ENCODE results near the gene CMTM5. TPM values are rescaled to one million over a fixed set of nuclear protein-coding genes. Genes with fewer than 3 reads are reported as not detected.

CMTM5 gene
- total RNA-seq, 1 experiment from 2014 or later: not detected

DNA sequence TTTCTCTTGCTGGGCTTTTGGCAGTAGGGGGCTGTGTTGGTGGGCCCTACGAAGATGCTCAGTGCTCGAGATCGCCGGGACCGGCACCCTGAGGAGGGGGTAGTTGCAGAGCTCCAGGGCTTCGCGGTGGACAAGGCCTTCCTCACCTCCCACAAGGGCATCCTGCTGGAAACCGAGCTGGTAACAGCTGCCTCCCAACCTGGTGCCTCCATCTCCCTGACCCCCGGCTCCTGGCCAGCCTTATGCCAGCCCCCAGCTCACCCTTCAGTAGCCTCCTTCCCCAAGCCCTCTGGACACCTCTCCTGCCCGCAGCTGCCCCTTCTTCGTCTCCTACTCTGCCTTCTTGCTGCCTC, 328 bp downstream of the CMTM5 start:
- no TSS peak for BruUV-seq (replicated peaks)
- ATAC-seq (no peak), DNase-seq (ENCODE audit: low read depth, low spot score) (no peak)
- Histone ChIP-seq H3K36me3 (ENCODE audit: control insufficient read depth, insufficient read depth, low read length) (no peaks in the 10 kb centered on the region), H3K9me3 (ENCODE audit: control insufficient read depth, insufficient read depth, low read depth, low read length) (no peaks in the 10 kb centered on the region), H3K4me3 (ENCODE audit: low read depth in 2 of 2, low read length in 2 of 2) (no peak overlapping the region), H3K4me1 (ENCODE audit: control insufficient read depth, insufficient read depth, low read length) (no peaks in the 10 kb centered on the region), H3K27ac (ENCODE audit: low read length) (no peak overlapping the region), H3K27me3 (ENCODE audit: control insufficient read depth, insufficient read depth, low read length) (no peaks in the 10 kb centered on the region)
- CTCF ChIA-PET: interaction anchor here (0.6 to 0.9 kb wide), 2 partner anchors 52 to 100 kb away, joined by 5 to 8 read pairs; no protein-coding TSS in a partner anchor
- in situ Hi-C loops (cut with HindIII; ENCODE audit: low pct_unique_long_range_greater_than_20kb, low sequenced_read_pairs): no loop called here
- POLR2A ChIA-PET: no interaction called here
- intact Hi-C loops (cut with micrococcal nuclease; ENCODE audit: unreplicated experiment): no loop called here
- no peak for TF ChIP-seq TCF7L2 (IDR thresholded peaks at IDR 0.05; ENCODE audit: low read depth, low read length)
- TF ChIP-seq, protein P1, sequence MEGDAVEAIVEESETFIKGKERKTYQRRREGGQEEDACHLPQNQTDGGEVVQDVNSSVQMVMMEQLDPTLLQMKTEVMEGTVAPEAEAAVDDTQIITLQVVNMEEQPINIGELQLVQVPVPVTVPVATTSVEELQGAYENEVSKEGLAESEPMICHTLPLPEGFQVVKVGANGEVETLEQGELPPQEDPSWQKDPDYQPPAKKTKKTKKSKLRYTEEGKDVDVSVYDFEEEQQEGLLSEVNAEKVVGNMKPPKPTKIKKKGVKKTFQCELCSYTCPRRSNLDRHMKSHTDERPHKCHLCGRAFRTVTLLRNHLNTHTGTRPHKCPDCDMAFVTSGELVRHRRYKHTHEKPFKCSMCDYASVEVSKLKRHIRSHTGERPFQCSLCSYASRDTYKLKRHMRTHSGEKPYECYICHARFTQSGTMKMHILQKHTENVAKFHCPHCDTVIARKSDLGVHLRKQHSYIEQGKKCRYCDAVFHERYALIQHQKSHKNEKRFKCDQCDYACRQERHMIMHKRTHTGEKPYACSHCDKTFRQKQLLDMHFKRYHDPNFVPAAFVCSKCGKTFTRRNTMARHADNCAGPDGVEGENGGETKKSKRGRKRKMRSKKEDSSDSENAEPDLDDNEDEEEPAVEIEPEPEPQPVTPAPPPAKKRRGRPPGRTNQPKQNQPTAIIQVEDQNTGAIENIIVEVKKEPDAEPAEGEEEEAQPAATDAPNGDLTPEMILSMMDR (IDR thresholded peaks at IDR 0.05): no peak
- TF ChIP-seq, protein P2, sequence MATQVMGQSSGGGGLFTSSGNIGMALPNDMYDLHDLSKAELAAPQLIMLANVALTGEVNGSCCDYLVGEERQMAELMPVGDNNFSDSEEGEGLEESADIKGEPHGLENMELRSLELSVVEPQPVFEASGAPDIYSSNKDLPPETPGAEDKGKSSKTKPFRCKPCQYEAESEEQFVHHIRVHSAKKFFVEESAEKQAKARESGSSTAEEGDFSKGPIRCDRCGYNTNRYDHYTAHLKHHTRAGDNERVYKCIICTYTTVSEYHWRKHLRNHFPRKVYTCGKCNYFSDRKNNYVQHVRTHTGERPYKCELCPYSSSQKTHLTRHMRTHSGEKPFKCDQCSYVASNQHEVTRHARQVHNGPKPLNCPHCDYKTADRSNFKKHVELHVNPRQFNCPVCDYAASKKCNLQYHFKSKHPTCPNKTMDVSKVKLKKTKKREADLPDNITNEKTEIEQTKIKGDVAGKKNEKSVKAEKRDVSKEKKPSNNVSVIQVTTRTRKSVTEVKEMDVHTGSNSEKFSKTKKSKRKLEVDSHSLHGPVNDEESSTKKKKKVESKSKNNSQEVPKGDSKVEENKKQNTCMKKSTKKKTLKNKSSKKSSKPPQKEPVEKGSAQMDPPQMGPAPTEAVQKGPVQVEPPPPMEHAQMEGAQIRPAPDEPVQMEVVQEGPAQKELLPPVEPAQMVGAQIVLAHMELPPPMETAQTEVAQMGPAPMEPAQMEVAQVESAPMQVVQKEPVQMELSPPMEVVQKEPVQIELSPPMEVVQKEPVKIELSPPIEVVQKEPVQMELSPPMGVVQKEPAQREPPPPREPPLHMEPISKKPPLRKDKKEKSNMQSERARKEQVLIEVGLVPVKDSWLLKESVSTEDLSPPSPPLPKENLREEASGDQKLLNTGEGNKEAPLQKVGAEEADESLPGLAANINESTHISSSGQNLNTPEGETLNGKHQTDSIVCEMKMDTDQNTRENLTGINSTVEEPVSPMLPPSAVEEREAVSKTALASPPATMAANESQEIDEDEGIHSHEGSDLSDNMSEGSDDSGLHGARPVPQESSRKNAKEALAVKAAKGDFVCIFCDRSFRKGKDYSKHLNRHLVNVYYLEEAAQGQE (IDR thresholded peaks at IDR 0.05; ENCODE audit: insufficient read depth in 1 of 2, low read depth in 2 of 2, low read length in 1 of 2): no peak
- no peak for TF ChIP-seq POLR2AphosphoS5 (IDR thresholded peaks at IDR 0.05; ENCODE audit: low read depth, low read length)
- TF ChIP-seq SIN3A (IDR thresholded peaks at IDR 0.05; ENCODE audit: borderline replicate concordance, insufficient read depth, low read depth, low read length): no peak

DNA sequence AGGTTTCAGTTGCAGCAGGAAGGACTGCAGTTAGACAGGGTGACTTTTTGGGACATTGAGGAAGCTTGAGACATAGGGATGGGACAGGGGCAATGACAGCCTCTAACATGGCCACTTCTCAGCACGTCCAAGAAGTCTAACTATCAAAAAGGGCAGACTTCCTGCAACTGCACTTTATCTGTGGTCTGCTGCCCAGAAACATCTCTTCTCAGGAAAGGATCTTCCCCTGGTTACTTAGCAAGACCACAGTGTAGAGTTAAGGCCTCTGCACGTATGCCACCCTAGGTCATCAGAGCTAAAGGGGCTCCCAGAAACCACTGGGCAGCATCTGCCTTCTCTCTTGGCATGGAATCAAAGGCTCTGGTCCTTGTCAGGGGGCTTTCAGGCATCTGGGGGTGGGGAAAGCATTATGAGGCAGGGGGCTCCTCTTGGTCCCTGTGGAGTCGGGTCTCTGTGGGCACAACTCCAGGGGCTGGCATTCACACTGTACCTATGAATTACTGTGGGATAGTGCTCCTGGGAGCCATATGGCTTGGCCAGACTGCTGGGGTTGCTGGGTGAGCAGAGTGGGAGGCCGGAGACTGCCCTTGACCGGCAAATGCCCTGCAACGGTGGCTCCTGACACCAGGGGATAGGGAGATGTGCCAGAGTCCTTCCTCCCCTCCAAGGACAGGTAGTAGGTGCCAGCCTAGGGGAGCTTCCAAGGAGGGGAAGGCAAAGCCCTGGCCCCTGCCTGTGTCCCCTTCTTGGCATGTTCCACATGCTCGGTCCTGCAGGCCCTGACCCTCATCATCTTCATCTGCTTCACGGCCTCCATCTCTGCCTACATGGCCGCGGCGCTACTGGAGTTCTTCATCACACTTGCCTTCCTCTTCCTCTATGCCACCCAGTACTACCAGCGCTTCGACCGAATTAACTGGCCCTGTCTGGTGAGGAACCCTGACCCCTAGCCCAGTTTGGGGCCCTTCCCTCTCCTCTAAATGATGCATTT, 1.0 kb downstream of the CMTM5 start:
- in situ Hi-C loops (cut with HindIII; ENCODE audit: low pct_unique_long_range_greater_than_20kb, low sequenced_read_pairs) (no loop called here), intact Hi-C loops (cut with micrococcal nuclease; ENCODE audit: unreplicated experiment) (no loop called here)
- Histone ChIP-seq H3K27ac (ENCODE audit: low read length) (no peak overlapping the region), H3K4me3 (ENCODE audit: low read depth in 2 of 2, low read length in 2 of 2) (no peak overlapping the region), H3K27me3 (ENCODE audit: control insufficient read depth, insufficient read depth, low read length) (no peaks in the 10 kb centered on the region), H3K9me3 (ENCODE audit: control insufficient read depth, insufficient read depth, low read depth, low read length) (no peaks in the 10 kb centered on the region), H3K36me3 (ENCODE audit: control insufficient read depth, insufficient read depth, low read length) (no peaks in the 10 kb centered on the region), H3K4me1 (ENCODE audit: control insufficient read depth, insufficient read depth, low read length) (no peaks in the 10 kb centered on the region)
- DNase-seq (ENCODE audit: low read depth, low spot score) (no peak), ATAC-seq (no peak)
- TF ChIP-seq SIN3A (IDR thresholded peaks at IDR 0.05; ENCODE audit: borderline replicate concordance, insufficient read depth, low read depth, low read length): no peak
- TF ChIP-seq TCF7L2 (IDR thresholded peaks at IDR 0.05; ENCODE audit: low read depth, low read length): no peak
- TF ChIP-seq, protein P2 (IDR thresholded peaks at IDR 0.05; ENCODE audit: insufficient read depth in 1 of 2, low read depth in 2 of 2, low read length in 1 of 2): no peak
- no peak for TF ChIP-seq POLR2AphosphoS5 (IDR thresholded peaks at IDR 0.05; ENCODE audit: low read depth, low read length)
- TF ChIP-seq, protein P1 (IDR thresholded peaks at IDR 0.05): no peak
- no TSS peak for BruUV-seq (replicated peaks)
- ChIA-PET CTCF (interaction anchor here (0.5 to 0.9 kb wide), 3 partner anchors 53 to 111 kb away, joined by 3 to 8 read pairs (median 5); no protein-coding TSS in a partner anchor), POLR2A (no interaction called here)
